Loucy (cell line): Measurements from ENCODE around the gene CYP4V2.

Experiments used
- H2AFZ ChIP-seq: fragments of 200-600 bp; sonication (generic); 2 replicates; pipeline ENCODE4 v1.6.0; 2016; ENCODE audit warnings: antibody characterized with exemption, mild to moderate bottlenecking, low read length, moderate library complexity
- H3F3A ChIP-seq: fragments of 200-600 bp; 2 replicates; pipeline ENCODE4 v1.6.0; 2016; ENCODE audit warnings: antibody characterized with exemption, low read depth, mild to moderate bottlenecking
- H3K27me3 ChIP-seq: fragments of 200-600 bp; sonication (generic); 2 replicates; pipeline ENCODE4 v1.6.1; 2014; ENCODE audit warnings: low read length, mild to moderate bottlenecking; ENCODE audit not compliant: insufficient read depth, poor library complexity, severe bottlenecking
- H3K36me3 ChIP-seq: fragments of 200-600 bp; sonication (generic); 2 replicates; pipeline ENCODE4 v1.6.1; 2016; ENCODE audit warnings: low read length; ENCODE audit not compliant: insufficient read depth
- H3K4me1 ChIP-seq: fragments of 200-600 bp; sonication (generic); 2 replicates; pipeline ENCODE4 v1.5.1; 2014; ENCODE audit warnings: low read length, mild to moderate bottlenecking; ENCODE audit not compliant: insufficient read depth, poor library complexity, severe bottlenecking
- H3K4me2 ChIP-seq: fragments of 200-600 bp; sonication (generic); 2 replicates; pipeline ENCODE4 v1.6.0; 2014; ENCODE audit warnings: antibody characterized with exemption, low read length, low read depth, mild to moderate bottlenecking; ENCODE audit not compliant: poor library complexity, severe bottlenecking
- H3K4me3 ChIP-seq: fragments of 200-600 bp; sonication (generic); 2 replicates; pipeline ENCODE4 v1.5.1; 2014; ENCODE audit warnings: low read length, mild to moderate bottlenecking, mixed read lengths; ENCODE audit not compliant: poor library complexity, severe bottlenecking
- H3K79me2 ChIP-seq: fragments of 200-600 bp; sonication (generic); 2 replicates; pipeline ENCODE4 v1.6.1; 2014; ENCODE audit warnings: low read length; ENCODE audit not compliant: insufficient read depth
- H3K9ac ChIP-seq: fragments of 200-600 bp; sonication (generic); 2 replicates; pipeline ENCODE4 v1.6.0; 2014; ENCODE audit warnings: mild to moderate bottlenecking, low read depth, low read length, moderate library complexity; ENCODE audit not compliant: poor library complexity, severe bottlenecking
- H3K9me2 ChIP-seq: fragments of 200-600 bp; sonication (generic); replicated peaks from 2 replicates; pipeline ENCODE4 v1.6.1; 2016; ENCODE audit warnings: low read depth, low read length, mixed read lengths
- H3K9me3 ChIP-seq: fragments of 200-600 bp; sonication (generic); 2 replicates; pipeline ENCODE4 v1.6.1; 2014; ENCODE audit warnings: mild to moderate bottlenecking, antibody characterized with exemption, low read length, low read depth; ENCODE audit not compliant: insufficient read depth
- H4K20me1 ChIP-seq: fragments of 200-600 bp; sonication (generic); 2 replicates; pipeline ENCODE4 v1.6.0; 2014; ENCODE audit warnings: antibody characterized with exemption, low read length, mild to moderate bottlenecking; ENCODE audit not compliant: insufficient read depth, poor library complexity, severe bottlenecking
- CTCF ChIP-seq: fragments of 200-600 bp; sonication (generic); conservative IDR thresholded peaks from 2 replicates; pipeline ENCODE4 v1.5.1; 2014; ENCODE audit warnings: mild to moderate bottlenecking, antibody characterized with exemption, low read length
- EZH2phosphoT487 ChIP-seq: fragments of 200-600 bp; IDR thresholded peaks from 2 replicates; pipeline ENCODE4 v1.6.1; 2018; ENCODE audit warnings: antibody characterized with exemption, mild to moderate bottlenecking, moderate library complexity, borderline replicate concordance

Gene CYP4V2

GRCh38 chr4:186260117-186260503, 68.7 kb downstream of the CYP4V2 start:
- no peaks in the 10 kb centered on the region for H3F3A ChIP-seq
- H3K27me3 ChIP-seq: no peaks in the 10 kb centered on the region
- no peaks in the 10 kb centered on the region for H3K79me2 ChIP-seq
- H3K4me3 ChIP-seq: no peak overlapping the region
- H3K9ac ChIP-seq: no peak overlapping the region
- H4K20me1 ChIP-seq: no peaks in the 10 kb centered on the region
- no peak overlapping the region for H3K4me2 ChIP-seq
- no peak for TF ChIP-seq CTCF
- TF ChIP-seq EZH2phosphoT487: no peak
- H3K9me2 ChIP-seq: no peaks in the 10 kb centered on the region
- H3K9me3 ChIP-seq: no peaks in the 10 kb centered on the region; the same call in 1 of the 2 replicates
- H3K4me1 ChIP-seq: no peaks in the 10 kb centered on the region
- H3K36me3 ChIP-seq: no peaks in the 10 kb centered on the region
- no peak overlapping the region for H2AFZ ChIP-seq
